HEK293 (cell line): ENCODE data around the gene NEK7.

ENCODE experiments used
- CTCF ChIA-PET: fragments of 350-600 bp; formaldehyde crosslinking; extraction: SDS; loops from one replicate; lab custom pipeline; 2021; ENCODE audit warnings: antibody characterized with exemption; lab: Yijun Ruan, JAX
- POLR2A ChIA-PET: fragments of 300-600 bp; formaldehyde crosslinking; extraction: SDS; loops from one replicate; lab custom pipeline; 2020; ENCODE audit warnings: antibody characterized with exemption, inconsistent platforms; lab: Yijun Ruan, JAX
- H3K27ac ChIP-seq: fragments of 200-500 bp; sonication (Bioruptor generic); 2 replicates; pipeline ENCODE4 v1.5.1; 2014; ENCODE audit warnings: low read depth, low read length, control low read depth, inconsistent platforms; ENCODE audit errors: extremely low read depth
- H3K36me3 ChIP-seq, 2 experiments: fragments of 200-500 bp in 1 of 2; sonication (Bioruptor generic) in 1 of 2; 1 replicate in 1 of 2; 2 replicates in 1 of 2; pipeline ENCODE4 v1.5.1; 2014 to 2017; ENCODE audit warnings: inconsistent platforms in 2 of 2, low read length in 2 of 2; ENCODE audit not compliant: control insufficient read depth in 2 of 2, insufficient read depth in 1 of 2
- H3K4me1 ChIP-seq: fragments of 200-500 bp; sonication (Bioruptor generic); 2 replicates; pipeline ENCODE4 v1.5.1; 2014; ENCODE audit warnings: mild to moderate bottlenecking, low read length, inconsistent platforms; ENCODE audit not compliant: control insufficient read depth, insufficient read depth
- H3K4me3 ChIP-seq: 2 replicates; pipeline ENCODE4 v1.5.1; 2011; ENCODE audit warnings: low read depth, mild to moderate bottlenecking, control low read depth, low read length, moderate library complexity
- H3K9me3 ChIP-seq: fragments of 200-500 bp; sonication (Bioruptor generic); 2 replicates; pipeline ENCODE4 v1.5.1; 2014; ENCODE audit warnings: low read depth, low read length, inconsistent platforms; ENCODE audit not compliant: control insufficient read depth, insufficient read depth
- IKZF3 ChIP-seq: fragments of 450-650 bp; IDR thresholded peaks from 2 replicates; pipeline ENCODE4 v1.5.0; 2018; ENCODE audit warnings: missing biosample characterization, mild to moderate bottlenecking, missing genetic modification characterization, moderate library complexity
- PRDM6 ChIP-seq: fragments of 450-650 bp; formaldehyde crosslinking; IDR thresholded peaks from 2 replicates; pipeline ENCODE4 v1.5.1; 2017; ENCODE audit warnings: missing biosample characterization, missing genetic modification characterization
- SALL2 ChIP-seq: fragments of 450-650 bp; formaldehyde crosslinking; IDR thresholded peaks from 2 replicates; pipeline ENCODE4 v1.5.0; 2017; ENCODE audit warnings: missing biosample characterization, mild to moderate bottlenecking, missing genetic modification characterization, borderline replicate concordance
- ZFHX2 ChIP-seq: fragments of 450-650 bp; formaldehyde crosslinking; conservative IDR thresholded peaks from 2 replicates; pipeline ENCODE4 v1.5.1; 2016; ENCODE audit warnings: missing biosample characterization, missing genetic modification characterization
- ZFP3 ChIP-seq: fragments of 450-650 bp; formaldehyde crosslinking; IDR thresholded peaks from 2 replicates; pipeline ENCODE4 v1.5.1; 2016; ENCODE audit warnings: low read depth, missing biosample characterization, missing genetic modification characterization
- ZFP41 ChIP-seq: fragments of 450-650 bp; formaldehyde crosslinking; IDR thresholded peaks from 2 replicates; pipeline ENCODE4 v1.5.1; 2016; ENCODE audit warnings: missing biosample characterization, missing genetic modification characterization, borderline replicate concordance
- ZNF146 ChIP-seq: fragments of 450-650 bp; formaldehyde crosslinking; IDR thresholded peaks from 2 replicates; pipeline ENCODE4 v1.5.1; 2016; ENCODE audit warnings: missing biosample characterization, missing genetic modification characterization
- ZNF175 ChIP-seq: fragments of 450-650 bp; formaldehyde crosslinking; IDR thresholded peaks from 2 replicates; pipeline ENCODE4 v1.5.1; 2016; ENCODE audit warnings: missing biosample characterization, missing genetic modification characterization
- ZNF184 ChIP-seq: fragments of 450-650 bp; IDR thresholded peaks from 2 replicates; pipeline ENCODE4 v1.5.1; 2018; ENCODE audit warnings: missing biosample characterization, mild to moderate bottlenecking, missing genetic modification characterization
- ZNF221 ChIP-seq: fragments of 450-650 bp; formaldehyde crosslinking; IDR thresholded peaks from 2 replicates; pipeline ENCODE4 v1.5.1; 2017; ENCODE audit warnings: missing biosample characterization, missing genetic modification characterization, borderline replicate concordance
- ZNF302 ChIP-seq: fragments of 450-650 bp; formaldehyde crosslinking; IDR thresholded peaks from 2 replicates; pipeline ENCODE4 v1.5.1; 2016; ENCODE audit warnings: missing biosample characterization, missing genetic modification characterization, low read depth
- ZNF423 ChIP-seq: fragments of 450-650 bp; formaldehyde crosslinking; IDR thresholded peaks from 2 replicates; pipeline ENCODE4 v1.5.1; 2016; ENCODE audit warnings: missing biosample characterization, missing genetic modification characterization
- ZNF426 ChIP-seq: fragments of 450-650 bp; formaldehyde crosslinking; IDR thresholded peaks from 2 replicates; pipeline ENCODE4 v1.5.1; 2017; ENCODE audit warnings: missing biosample characterization, missing genetic modification characterization, mild to moderate bottlenecking, inconsistent platforms, moderate library complexity
- ZNF449 ChIP-seq: fragments of 450-650 bp; formaldehyde crosslinking; IDR thresholded peaks from 2 replicates; pipeline ENCODE4 v1.5.1; 2017; ENCODE audit warnings: missing biosample characterization, mild to moderate bottlenecking, missing genetic modification characterization, moderate library complexity
- ZNF473 ChIP-seq: fragments of 450-650 bp; formaldehyde crosslinking; IDR thresholded peaks from 2 replicates; pipeline ENCODE4 v1.5.1; 2017; ENCODE audit warnings: missing biosample characterization, missing genetic modification characterization
- ZNF549 ChIP-seq: fragments of 450-650 bp; IDR thresholded peaks from 2 replicates; pipeline ENCODE4 v1.5.1; 2018; ENCODE audit warnings: missing biosample characterization, missing genetic modification characterization, mild to moderate bottlenecking, inconsistent platforms, moderate library complexity
- ZNF555 ChIP-seq: fragments of 450-650 bp; formaldehyde crosslinking; conservative IDR thresholded peaks from 2 replicates; pipeline ENCODE4 v1.5.1; 2017; ENCODE audit warnings: missing biosample characterization, mild to moderate bottlenecking, missing genetic modification characterization, inconsistent platforms
- ZNF701 ChIP-seq: fragments of 450-650 bp; formaldehyde crosslinking; IDR thresholded peaks from 2 replicates; pipeline ENCODE4 v1.5.1; 2016; ENCODE audit warnings: missing biosample characterization, missing genetic modification characterization
- ZNF830 ChIP-seq: fragments of 450-650 bp; IDR thresholded peaks from 2 replicates; pipeline ENCODE4 v1.5.0; 2018; ENCODE audit warnings: missing biosample characterization, missing genetic modification characterization, low read depth, mild to moderate bottlenecking, moderate library complexity

The NEK7 gene

GRCh38 chr1:198291924-198292323, 135.1 kb downstream of the NEK7 start:
- no peaks in the 10 kb centered on the region for H3K4me1 ChIP-seq
- CTCF ChIA-PET, result no interaction called here

GRCh38 chr1:198295225-198295624, 138.4 kb downstream of the NEK7 start:
- H3K9me3 ChIP-seq, result no peaks in the 10 kb centered on the region
- peaks cover 0 to 3% of the 10 kb centered on the region in 2 experiments; a peak in 1 of 3 replicates for H3K36me3 ChIP-seq
- ChIA-PET CTCF (no interaction called here), POLR2A (no interaction called here)
- no peak overlapping the region for H3K27ac ChIP-seq
- TF ChIP-seq ZFP41 (tag by site-specific recombination), result no peak
- TF ChIP-seq ZNF175, result no peak
- no peak for TF ChIP-seq ZNF426 (tag by site-specific recombination)
- no peak for TF ChIP-seq ZFHX2 (tag by site-specific recombination)
- TF ChIP-seq ZNF830 (tag by site-specific recombination), result no peak
- TF ChIP-seq SALL2 (tag by site-specific recombination), result no peak
- no peak for TF ChIP-seq ZNF221
- TF ChIP-seq ZNF555 (tag by site-specific recombination), result no peak
- TF ChIP-seq ZNF701 (tag by site-specific recombination), result no peak
- H3K4me1 ChIP-seq, result no peaks in the 10 kb centered on the region
- no peak overlapping the region for H3K4me3 ChIP-seq

More at GRCh38 chr1:198291924-198292323, 135.1 kb downstream of the NEK7 start:
- Histone ChIP-seq H3K36me3 (peaks cover 0 to 3% of the 10 kb centered on the region in 2 experiments; a peak in 1 of 3 replicates), H3K4me3 (no peak overlapping the region), H3K9me3 (no peaks in the 10 kb centered on the region), H3K27ac (no peak overlapping the region)
- TF ChIP-seq PRDM6 (tag by site-specific recombination) (peak; percentile 47; the same call in 1 of the 2 replicates), IKZF3 (tag by site-specific recombination) (no peak)
- POLR2A ChIA-PET, result no interaction called here

- POLR2A ChIA-PET, result no interaction called here
- Histone ChIP-seq H3K4me3 (no peak overlapping the region), H3K27ac (no peak overlapping the region), H3K36me3 (peaks cover 0 to 3% of the 10 kb centered on the region in 2 experiments; a peak in 1 of 3 replicates), H3K9me3 (no peaks in the 10 kb centered on the region), H3K4me1 (no peaks in the 10 kb centered on the region)
- CTCF ChIA-PET, result no interaction called here
- TF ChIP-seq ZNF423 (tag by site-specific recombination) (no peak), ZNF449 (no peak), SALL2 (tag by site-specific recombination) (no peak), ZNF473 (tag by site-specific recombination) (no peak), ZFP3 (tag by site-specific recombination) (no peak), ZNF549 (no peak), ZNF146 (no peak), ZNF184 (tag by site-specific recombination) (no peak), ZNF302 (no peak)
Measured at GRCh38 chr1:198295971-198296370, 139.2 kb downstream of the NEK7 start.
